ENCODE results near the gene PSKH1.

GRCh38 chr16:67902831-67903230 lies 9.8 kb downstream of the PSKH1 start:
- TF ChIP-seq, protein P1, sequence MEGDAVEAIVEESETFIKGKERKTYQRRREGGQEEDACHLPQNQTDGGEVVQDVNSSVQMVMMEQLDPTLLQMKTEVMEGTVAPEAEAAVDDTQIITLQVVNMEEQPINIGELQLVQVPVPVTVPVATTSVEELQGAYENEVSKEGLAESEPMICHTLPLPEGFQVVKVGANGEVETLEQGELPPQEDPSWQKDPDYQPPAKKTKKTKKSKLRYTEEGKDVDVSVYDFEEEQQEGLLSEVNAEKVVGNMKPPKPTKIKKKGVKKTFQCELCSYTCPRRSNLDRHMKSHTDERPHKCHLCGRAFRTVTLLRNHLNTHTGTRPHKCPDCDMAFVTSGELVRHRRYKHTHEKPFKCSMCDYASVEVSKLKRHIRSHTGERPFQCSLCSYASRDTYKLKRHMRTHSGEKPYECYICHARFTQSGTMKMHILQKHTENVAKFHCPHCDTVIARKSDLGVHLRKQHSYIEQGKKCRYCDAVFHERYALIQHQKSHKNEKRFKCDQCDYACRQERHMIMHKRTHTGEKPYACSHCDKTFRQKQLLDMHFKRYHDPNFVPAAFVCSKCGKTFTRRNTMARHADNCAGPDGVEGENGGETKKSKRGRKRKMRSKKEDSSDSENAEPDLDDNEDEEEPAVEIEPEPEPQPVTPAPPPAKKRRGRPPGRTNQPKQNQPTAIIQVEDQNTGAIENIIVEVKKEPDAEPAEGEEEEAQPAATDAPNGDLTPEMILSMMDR (IDR thresholded peaks at IDR 0.05; ENCODE audit: poor library complexity) = no peak
- TF ChIP-seq EZH2 (IDR thresholded peaks at IDR 0.05; ENCODE audit: borderline replicate concordance) (no peak), EZH2phosphoT487 (IDR thresholded peaks at IDR 0.05; ENCODE audit: low read depth, severe bottlenecking, unreplicated experiment) (no peak)
